ENCODE data around the gene ESRP2.

The ESRP2 gene

DNA sequence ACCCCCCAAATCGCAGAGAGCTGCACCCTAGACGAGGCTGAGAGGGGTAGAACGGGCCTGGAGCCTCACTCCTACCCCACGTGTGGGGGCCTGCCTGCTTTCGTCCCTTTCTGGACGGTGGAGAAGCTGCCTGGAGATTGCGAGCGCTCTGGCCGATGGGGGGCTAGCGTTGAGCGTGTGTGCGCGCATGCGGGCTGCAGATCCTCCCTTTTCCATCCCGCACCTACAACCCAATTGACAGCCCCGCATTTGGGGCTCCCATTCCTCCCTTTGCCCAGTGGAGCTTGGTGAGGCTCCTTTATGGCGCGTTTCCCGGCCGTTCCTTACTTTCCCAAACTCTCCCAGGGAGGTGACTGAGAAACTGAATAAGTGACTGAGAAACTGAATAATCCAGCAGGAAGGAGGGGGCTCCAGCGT, 907 bp upstream of the ESRP2 start:
- no peak for DNase-seq

DNA sequence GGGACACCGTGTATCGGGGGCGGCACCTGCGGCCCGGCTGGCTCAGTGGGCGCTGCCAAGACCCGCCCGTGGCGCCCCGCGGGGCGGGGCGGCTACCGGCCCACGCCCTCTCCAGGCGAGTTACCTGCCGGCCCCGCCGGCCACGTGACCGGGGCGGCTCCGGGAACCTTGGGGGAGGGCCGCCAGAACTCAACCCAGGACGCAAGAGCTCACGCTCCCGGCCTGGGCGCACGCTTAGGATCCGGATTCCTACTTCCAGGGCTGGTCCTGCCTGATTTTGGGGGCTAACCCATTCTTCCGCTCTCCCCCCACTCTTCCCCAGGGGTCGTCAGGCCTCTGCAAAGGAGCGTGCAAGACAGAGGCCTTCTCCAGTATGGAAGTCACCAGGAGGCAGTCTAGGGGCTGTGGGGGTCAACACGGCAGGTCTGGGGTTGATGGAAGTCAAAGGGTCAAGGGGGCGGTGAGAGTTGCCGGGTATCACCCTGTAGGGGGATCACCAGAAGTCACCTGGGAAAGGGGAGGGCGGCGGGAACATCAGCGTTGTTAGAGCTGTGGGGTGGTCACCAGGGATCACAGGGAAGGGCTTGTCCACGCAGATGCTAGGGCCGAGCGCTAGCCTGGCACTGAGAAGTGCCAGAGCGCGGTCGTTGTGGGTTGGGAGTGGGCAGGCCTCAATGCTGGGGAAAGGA, 354 bp upstream of the ESRP2 start:
- DNase-seq: peak; percentile 12

DNA sequence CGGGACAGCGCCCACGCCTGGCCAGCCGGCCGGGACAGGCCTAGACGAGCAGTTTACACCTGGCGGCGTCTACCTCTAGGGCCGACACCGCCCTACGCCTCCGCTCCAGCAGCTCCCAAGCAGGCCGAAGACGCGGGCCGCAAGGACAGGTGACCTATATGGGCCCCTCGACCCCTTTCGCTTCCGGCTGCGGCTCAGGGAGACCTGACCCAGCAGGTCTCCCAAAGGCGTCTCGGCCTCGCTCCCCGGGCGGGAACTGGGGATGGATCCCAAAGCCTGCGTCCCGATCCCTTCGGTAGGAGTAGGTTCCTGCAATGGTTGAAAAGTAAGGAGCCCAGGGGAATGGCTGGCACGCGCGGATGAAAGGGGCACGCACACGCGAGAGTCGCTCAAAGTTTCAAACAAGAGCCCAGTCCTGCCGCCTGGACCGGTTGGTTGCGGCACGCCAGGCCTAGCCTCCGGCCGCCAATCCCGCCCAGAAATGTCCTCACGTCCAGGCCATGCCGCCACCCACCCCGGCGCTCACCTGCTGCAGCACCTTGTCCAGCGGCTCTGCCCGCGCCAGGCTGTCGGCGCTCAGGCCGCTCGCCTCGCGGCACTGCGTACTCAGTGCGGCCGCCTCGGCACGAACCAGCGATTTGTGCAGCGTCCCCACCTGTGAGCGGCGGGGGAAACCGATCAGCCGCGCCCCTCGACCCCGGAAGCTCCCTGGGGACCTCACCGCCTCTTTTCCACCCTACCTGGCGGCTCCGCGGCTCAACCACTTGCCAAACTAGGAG, 630 bp downstream of the ESRP2 start:
- no peak for DNase-seq

DNA sequence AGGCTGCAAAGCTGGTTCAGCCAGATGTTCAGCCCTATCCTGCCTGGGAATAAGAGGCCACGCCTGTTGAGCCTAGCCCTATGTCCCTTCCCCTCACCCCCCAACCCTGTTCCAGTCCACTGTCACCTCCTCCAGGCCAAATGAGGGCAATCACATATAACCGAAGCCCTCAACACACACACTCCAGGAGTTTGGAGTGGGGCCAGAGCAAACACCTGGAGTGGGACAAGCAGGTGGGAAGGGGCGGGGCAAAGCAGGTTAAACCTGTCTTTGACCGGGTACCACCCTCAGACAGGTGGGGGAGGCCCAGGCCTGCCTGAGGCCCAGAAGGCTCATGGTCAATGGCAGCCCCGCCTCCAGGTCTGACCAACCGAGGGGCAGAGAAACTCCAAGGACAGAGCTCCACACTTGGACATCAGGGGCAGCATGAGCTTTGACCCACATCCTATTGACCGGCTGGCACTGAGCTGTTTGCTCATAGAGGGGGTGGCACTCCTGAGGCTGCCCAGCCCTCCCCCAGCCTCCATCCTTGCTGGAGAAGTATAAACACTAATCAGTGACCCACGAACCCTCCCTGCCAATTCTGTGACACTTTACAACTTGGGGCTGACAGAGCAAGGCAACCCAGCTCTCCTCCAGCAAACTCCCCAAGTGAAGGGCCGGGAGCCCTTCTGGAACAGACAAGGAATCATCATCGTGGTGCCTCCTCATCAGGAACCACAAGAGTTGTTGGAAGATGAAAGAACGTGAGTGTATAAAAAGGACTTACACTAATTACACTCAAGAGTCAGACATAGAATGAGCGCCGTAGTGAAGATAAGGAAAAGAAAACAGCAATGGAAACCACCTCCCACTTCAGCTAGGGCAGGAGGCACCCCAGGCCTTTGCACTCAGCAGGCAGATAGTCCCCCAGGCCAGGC, 1.5 kb downstream of the ESRP2 start:
- DNase-seq: no peak

DNA sequence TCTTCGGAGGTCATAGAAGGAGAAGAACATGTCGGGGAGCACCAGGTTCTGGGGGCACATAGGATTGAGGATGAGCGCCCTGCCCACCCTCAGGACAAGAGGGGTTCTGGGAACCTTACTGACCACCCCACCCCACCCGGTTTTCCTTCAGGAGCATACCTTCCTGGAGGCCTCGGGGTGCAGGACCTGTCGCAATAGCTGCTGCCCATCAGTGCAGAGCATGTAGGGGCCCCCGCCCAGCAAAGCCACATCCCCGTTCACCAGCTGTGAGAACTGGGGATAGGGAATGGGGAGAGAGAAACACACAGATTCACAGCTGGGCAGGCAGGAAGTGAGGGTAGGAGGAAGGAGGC, 2.1 kb downstream of the ESRP2 start:
- no peak for DNase-seq

DNA sequence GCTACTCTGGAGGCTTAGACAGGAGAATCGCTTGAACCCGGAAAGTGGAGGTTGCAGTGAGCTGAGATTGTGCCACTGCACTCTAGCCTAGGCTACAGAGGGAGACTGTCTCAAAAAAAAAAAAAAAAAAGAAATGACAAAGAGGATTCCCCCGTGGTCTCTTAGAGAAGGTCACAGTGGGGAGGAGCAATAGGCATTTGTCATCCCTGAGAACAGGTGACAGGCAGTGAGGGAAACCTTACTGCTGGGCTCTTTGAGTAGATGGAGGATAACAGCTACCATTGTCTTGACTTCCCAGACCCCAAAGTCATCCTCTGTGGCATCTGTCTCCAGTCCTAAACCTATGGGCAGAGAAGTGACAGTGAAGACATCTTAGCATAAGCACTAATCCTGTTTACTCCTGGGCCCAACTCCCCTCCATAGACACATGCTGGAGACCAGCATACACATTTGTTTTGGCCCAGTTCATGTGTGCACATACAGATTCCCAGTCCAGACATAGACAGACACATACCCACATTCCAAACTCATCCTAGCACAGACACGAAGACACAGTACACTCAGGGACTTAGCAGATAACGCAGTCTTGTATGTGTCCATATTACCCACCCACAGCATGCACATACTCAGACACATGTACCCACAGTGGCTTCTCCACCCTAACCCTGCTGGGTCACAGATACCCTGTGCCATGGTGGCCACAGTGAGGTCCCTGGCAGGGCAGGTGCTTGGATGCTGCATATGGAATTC, 2.7 kb downstream of the ESRP2 start:
- no peak for DNase-seq

DNA sequence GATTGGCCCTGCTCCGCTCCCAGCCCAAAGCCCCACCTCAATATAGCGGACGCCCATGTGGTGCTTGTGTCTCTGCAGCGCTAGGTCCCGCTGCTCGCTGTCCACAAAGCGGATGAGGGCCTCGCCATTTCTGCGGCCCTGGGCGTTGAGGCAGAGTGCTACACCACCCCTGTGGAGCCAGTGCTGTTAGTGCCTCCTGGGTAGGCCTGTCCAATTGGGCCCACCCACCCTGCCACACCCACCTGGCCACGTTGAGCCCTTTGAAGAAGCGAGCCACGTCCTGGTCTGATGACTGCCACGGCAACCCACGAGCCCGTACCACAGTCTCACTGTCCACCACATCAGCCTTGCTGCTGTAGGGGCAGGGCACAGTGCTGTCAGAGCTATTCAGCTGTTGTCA, 3.6 kb downstream of the ESRP2 start:
- no peak for DNase-seq

DNA sequence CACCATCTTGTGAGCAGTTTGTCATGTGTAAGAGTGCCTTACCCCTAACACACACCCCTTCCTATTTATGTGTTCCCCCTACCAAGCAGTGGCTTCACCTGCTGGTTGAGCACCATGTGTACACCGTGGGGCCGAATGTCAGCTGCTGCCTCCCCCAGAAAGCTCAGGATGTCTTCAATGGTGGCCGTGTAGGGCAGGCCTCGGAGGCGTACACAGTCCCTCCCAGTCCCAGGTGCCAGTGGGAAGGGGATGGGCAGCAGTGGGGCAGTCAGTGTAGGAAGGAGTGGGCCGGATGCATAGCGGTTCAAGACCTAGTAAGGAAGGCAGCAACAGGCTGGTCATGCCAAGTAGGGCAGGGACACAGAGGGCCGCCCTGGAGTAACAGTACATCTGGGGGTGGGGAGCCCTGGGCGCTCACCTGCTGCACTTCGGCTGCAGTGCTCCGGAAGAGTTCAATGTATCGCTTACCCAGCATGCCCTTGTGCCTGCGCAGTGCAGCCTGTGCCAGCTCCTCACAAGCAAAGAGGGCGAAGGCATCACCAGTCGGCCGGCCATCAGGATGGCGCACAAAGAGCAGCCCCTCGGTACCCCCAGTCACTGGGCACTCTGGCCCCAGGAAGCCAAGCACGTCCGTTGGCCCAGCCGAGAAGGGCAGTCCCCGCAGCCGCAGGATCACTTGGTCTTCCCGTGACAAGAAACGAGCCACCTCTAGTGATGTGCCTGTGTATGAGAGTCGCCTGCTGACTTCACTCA, 4.4 kb downstream of the ESRP2 start:
- no peak for DNase-seq

DNA sequence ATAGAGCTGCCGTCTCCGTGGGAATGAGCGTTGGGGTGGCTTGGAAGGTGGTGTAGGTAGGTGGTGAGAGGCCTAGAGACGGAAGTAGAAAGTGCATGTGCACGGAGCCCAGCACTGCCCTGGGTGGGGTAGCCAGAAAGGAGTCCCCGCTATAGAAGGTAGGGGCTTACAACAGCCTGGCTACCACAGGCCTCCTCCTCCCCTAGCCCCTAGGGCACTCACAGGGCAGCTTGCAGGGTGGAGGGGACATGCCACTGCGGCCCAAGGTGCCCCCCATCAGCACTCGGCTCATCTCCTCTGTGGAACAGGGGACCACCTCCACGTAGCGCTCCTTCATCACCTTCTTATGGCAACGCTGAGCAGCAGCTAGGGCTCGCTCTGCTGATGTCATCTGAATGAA, 5.0 kb downstream of the ESRP2 start:
- DNase-seq: no peak

DNA sequence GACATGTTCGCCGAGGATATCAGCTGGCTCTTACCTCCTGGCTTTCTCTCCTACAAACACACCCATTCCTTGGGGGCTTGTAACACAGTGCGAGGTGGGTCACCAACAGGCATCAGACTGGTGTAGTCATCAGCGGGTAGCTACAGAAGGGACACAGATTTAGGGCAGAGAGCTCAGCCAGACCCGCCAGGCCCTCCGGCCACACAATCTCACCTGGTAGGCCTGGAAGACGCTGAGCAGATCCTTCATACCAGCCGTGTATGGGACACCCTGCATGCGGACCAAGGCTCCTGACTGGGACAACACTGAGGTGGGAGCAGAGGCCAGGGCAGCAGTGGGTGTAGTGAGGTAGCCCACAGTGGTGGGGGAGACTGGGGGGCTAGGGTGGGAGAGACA, 5.8 kb downstream of the ESRP2 start:
- DNase-seq: no peak

DNA sequence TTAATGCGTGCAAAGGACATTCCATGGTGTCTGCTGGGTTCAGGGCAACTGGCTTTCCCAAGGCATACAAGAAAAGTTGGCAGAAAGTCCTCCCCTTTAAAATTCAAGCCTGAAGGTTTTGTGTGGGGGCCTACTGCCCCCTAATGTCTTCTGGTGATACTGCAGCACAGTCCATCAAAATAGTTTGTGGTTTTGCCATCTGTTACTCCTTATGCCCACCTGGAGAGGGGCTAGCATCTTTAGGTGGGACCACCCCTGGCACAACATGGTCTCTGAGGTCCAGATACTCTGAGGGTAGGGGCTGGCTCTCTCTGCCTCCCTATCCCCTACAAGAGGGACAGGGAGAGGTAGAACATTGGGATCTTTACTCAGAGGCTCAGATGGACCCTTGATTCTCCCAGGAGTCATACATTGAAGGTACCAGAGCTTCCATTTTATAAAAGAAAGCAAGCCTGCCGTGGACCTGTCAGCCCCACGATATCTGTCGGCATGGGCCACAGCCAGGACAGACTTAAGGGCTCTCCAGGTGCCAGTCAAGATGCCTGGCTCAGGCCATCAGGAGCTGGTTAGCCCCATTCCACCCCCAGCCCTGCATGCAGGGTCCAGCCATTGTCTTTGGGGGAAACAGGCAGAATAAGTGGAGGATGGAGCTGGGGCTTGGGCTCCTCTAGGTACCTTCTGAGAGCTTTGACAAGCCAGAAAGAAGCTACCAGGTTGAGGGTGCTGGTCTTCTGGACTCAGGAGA, 6.3 kb downstream of the ESRP2 start:
- no peak for DNase-seq

DNA sequence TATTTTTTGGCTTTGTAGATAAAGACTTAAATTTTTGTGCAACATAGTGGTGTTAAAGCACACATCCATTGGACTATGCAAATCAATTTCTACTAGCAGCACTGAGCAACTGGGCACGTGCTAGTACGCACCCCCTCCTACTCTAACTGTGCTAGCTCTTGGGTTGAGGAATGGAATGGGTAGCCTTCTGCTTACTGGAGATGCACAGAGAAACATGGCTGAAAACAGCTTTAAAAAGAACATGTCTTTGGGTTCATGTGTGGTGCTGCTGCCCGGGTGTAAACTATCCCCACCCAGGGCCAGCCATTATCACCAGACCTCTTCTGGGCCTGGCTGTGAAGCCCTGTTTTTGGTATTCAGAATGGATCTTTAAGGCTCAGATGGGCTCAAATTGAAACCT, 7.3 kb downstream of the ESRP2 start:
- DNase-seq: no peak

DNA sequence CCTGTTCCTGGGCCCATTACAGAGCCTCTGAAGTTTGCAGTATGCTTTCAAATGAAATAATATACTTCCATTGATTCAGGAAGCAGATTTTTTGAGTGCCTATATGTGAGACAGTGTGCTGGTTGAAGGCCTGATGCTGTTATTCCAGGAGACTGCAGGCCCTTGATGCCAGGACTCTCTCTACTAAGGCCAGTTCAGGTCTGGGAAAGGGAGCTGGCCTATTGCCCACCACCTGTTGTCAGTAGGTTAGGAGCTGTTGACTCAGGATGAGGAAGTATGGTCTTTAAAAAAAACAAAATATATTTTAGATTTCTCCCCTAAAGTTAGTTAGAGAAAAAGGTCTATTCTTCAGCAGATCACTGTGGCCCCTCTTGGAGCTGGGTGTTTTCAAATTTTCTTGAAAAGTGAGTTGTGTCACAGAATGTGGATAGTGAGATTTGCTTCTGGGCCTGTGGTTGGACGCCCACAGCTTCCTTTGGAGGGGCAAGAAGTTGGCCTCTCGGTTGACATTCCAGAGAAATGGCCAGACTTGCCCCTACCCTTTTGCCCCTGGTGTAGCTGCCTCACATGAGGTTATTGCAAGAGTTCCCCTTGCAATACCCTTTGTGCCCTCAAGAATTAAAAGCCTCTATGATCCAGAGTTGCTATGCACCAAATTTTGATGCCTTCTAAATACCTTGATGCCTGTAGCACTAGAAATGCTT, 7.9 kb downstream of the ESRP2 start:
- no peak for DNase-seq

DNA sequence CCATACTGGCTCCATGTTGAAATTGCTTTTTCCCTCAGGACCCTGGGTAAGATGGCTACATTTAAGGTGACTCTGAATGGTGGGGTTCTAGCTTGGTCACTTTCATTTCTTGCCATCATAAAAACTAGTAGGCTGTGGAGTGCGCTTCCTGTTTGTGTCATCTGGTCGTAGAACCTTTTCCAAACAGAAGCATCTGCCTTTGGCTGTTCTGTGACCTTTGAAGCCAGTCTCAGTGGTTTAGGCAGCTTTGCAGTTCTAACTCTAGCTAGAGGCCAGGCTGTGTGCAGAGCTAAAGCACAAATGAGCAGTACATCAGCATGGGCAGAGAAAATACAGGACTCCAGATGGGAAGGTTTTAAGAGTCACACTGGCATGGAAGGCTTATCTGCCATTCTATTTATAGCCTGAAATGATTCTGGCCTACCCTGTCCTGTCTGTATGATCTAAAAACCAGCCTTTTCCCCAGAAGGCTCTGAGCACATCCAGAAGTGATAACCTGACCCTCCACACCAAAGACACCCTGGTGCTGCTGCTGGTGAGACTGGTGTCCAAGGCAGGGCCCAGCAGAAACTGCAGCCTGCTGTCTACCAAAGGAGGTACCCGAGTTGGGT, 8.6 kb downstream of the ESRP2 start:
- DNase-seq: no peak

DNA sequence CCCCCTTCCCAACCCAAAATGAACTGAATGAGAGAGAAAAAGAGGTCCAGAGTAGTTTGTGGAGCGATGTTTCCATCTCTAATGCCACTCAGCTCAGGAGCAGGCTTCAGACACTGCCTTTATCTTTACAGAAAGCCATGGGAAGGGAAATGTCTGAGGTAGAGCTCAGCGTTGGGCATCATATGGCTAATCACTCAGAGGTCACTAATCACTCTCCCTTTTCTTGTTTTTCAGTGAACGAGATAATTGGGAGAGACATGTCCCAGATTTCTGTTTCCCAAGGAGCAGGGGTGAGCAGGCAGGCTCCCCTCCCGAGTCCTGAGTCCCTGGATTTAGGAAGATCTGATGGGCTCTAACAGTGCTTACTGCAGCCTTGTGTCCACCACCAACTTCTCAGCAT, 9.8 kb downstream of the ESRP2 start:
- DNase-seq: no peak

DNA sequence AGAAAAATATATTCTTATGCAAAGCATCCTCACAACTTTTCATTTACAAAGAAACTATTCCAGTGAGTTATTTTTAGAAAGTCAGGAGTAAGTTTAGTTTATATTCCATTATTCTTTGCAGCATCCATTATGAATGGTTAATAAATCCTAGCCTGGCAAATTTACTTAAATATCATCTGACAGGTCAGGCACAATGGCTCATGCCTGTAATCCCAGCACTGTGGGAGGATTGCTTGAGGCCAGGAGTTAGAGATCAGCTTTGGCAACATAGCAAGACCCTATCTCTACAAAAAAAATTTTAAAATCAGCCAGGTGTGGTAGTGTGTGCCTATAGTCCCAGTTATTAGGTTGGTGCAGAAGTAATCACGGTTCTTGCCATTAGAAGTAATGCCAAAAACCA, 12.9 kb downstream of the ESRP2 start:
- DNase-seq: no peak

DNA sequence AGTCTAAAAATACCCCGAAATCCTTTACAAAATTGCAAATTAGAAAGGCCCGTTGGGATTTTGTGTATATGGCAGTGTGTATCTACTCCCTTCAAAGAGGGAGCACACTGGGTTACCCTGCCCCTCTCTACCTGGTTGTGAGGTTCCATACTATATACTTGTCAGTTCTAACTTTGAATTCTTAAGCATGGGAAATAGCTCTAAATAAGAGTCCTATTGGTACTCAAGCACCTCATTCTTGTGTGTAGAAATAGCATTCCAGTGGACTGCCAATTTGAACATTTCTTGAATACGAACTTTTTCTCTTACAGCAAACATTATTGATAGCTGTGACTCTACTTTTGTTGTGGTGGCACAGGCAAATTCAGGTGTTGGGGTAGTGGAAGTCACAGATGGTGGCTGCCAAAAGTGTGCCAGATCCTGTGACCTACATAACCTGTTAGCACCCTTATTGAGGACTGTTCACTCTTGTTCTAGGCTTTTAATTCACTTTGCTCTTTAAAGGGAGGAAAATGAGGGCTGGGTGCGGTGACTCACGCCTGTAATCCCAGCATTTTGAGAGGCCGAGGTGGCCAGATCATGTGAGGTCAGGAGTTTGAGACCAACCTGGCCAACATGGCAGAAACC, 16.1 kb downstream of the ESRP2 start:
- no peak for DNase-seq

DNA sequence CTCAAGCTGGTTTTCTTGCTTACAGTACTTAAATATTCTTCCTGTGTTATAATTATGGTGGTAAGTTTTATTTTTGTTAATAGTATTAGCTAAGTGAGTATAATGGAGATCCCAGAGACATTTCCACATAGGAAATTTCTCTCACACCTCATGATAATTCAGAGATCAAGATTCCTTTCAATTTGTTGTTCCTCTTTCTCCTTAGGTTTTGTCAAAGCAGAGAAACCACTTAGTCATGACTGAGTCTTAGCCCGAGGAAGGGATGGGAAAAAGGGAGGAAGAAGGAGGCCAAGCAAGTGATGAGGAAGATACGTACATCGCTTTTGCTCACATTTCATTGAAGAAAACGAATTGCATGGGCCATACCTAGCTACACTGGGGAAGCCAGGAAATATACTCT, 18.4 kb downstream of the ESRP2 start:
- DNase-seq: no peak

DNA sequence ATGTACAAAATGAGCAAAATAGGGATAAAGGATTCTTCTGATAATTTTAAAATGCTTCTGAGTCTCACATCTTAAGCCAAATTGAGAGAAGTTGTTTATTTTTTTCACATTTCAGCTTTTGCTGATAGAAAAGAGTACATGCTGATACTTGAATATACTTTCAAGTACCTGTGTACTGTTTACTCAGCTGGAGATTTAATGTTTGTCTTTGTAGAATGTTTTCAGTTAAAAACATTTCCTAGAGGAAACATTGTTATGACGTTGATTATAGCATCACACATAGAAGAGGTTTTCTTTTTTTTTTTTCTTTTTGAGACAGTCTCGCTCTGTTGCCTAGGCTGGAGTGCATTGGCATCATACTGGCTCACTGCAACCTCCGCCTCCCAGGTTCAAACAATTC, 19.7 kb downstream of the ESRP2 start:
- no peak for DNase-seq

DNA sequence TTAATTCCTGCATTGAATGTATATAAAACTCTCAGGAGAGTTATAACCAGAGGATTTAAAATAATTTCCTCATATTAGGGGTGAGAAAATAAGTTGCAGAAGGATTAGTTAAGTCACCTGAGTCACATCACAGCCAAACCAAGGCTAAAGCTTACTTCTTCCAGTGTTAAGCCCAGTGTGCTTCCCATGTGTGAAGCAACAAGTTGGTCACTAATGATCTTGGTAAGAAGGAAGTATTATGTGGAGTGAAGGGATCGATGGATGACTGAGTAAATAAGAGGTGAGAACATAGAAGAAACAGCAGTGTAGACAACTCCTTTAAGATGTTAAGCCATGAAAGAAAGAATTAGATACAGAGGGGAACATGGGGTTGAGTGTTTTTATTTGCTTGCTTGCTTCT, 20.6 kb downstream of the ESRP2 start:
- no peak for DNase-seq

All from stimulated activated naive CD4-positive, alpha-beta T cell treated with Interleukin-2 at 50 U/mL for 16 hours (primary cell).